Hepatocyte (in vitro differentiated cells): ENCODE results near the gene LDB3. TPM values are rescaled to one million over a fixed set of nuclear protein-coding genes. Genes with fewer than 3 reads are reported as not detected.

Experiments used
- DNase-seq: peaks from one replicate; pipeline ENCODE4 v3.0.0-alpha.2; 2016; ENCODE audit warnings: low spot score
- H2AFZ ChIP-seq: fragments of 200-600 bp; sonication (generic); 2 replicates; pipeline ENCODE4 v1.6.0; 2016; ENCODE audit warnings: antibody characterized with exemption, mild to moderate bottlenecking
- H3K27ac ChIP-seq: fragments of 200-600 bp; sonication (generic); 2 replicates; pipeline ENCODE4 v1.5.1; 2016; ENCODE audit warnings: mild to moderate bottlenecking
- H3K27me3 ChIP-seq: fragments of 200-600 bp; sonication (generic); 2 replicates; pipeline ENCODE4 v1.6.1; 2016
- H3K36me3 ChIP-seq: fragments of 200-600 bp; sonication (generic); replicated peaks from 2 replicates; pipeline ENCODE4 v1.5.1; 2016; ENCODE audit warnings: low read depth; ENCODE audit not compliant: insufficient read depth
- H3K4me1 ChIP-seq: fragments of 200-600 bp; sonication (generic); 2 replicates; pipeline ENCODE4 v1.5.1; 2016; ENCODE audit warnings: mild to moderate bottlenecking, moderate library complexity; ENCODE audit not compliant: insufficient read depth
- H3K4me2 ChIP-seq: fragments of 200-600 bp; sonication (generic); 2 replicates; pipeline ENCODE4 v1.6.0; 2016
- H3K4me3 ChIP-seq: fragments of 200-600 bp; sonication (generic); 2 replicates; pipeline ENCODE4 v1.5.1; 2016; ENCODE audit warnings: mild to moderate bottlenecking
- H3K79me2 ChIP-seq: fragments of 200-600 bp; sonication (generic); 2 replicates; pipeline ENCODE4 v1.6.0; 2017; ENCODE audit warnings: mild to moderate bottlenecking
- H3K9me2 ChIP-seq: fragments of 200-600 bp; sonication (generic); replicated peaks from 2 replicates; pipeline ENCODE4 v1.6.0; 2017; ENCODE audit warnings: mild to moderate bottlenecking; ENCODE audit not compliant: insufficient read depth
- H3K9me3 ChIP-seq: fragments of 200-600 bp; sonication (generic); 2 replicates; pipeline ENCODE4 v1.5.1; 2016; ENCODE audit warnings: low read depth, mild to moderate bottlenecking
- H4K20me1 ChIP-seq: fragments of 200-600 bp; sonication (generic); 2 replicates; pipeline ENCODE4 v1.6.0; 2016; ENCODE audit warnings: mild to moderate bottlenecking; ENCODE audit not compliant: insufficient read depth, poor library complexity, severe bottlenecking
- CTCF ChIP-seq: fragments of 200-600 bp; sonication (generic); IDR thresholded peaks from 2 replicates; pipeline ENCODE4 v1.5.1; 2016; ENCODE audit warnings: antibody characterized with exemption, mild to moderate bottlenecking; ENCODE audit not compliant: poor library complexity
- EZH2 ChIP-seq: fragments of 200-600 bp; sonication (generic); IDR thresholded peaks from 2 replicates; pipeline ENCODE4 v1.6.1; 2016; ENCODE audit warnings: antibody characterized with exemption, mild to moderate bottlenecking, borderline replicate concordance
- EZH2phosphoT487 ChIP-seq: fragments of 200-600 bp; sonication (generic); IDR thresholded peaks from one replicate; pipeline ENCODE4 v1.6.1; 2018; ENCODE audit warnings: antibody characterized with exemption, mild to moderate bottlenecking, low read depth, moderate library complexity; ENCODE audit not compliant: unreplicated experiment, severe bottlenecking
- WGBS: methylation state at CpG from one replicate; pipeline ENCODE4 v1.1.6; 2016; ENCODE audit warnings: low lambda C conversion rate; ENCODE audit errors: missing lambda C conversion rate; 5-methylcytosine and 5-hydroxymethylcytosine counted together
- polyA plus RNA-seq: library from polyadenylated mRNA; unstranded; fragments of >200 nt; fragmentation: Nextera tagmentation; extraction: Ambion mirVana; gene quantifications from 2 replicates; pipeline ENCODE4 v1.2.1, GENCODE V29; 2016
- total RNA-seq: library from RNA; depleted of rRNA; stranded (reverse); fragments of >200 nt; gene quantifications from 2 replicates; pipeline ENCODE4 v1.2.3, GENCODE V29; 2014

The LDB3 gene, protein sequence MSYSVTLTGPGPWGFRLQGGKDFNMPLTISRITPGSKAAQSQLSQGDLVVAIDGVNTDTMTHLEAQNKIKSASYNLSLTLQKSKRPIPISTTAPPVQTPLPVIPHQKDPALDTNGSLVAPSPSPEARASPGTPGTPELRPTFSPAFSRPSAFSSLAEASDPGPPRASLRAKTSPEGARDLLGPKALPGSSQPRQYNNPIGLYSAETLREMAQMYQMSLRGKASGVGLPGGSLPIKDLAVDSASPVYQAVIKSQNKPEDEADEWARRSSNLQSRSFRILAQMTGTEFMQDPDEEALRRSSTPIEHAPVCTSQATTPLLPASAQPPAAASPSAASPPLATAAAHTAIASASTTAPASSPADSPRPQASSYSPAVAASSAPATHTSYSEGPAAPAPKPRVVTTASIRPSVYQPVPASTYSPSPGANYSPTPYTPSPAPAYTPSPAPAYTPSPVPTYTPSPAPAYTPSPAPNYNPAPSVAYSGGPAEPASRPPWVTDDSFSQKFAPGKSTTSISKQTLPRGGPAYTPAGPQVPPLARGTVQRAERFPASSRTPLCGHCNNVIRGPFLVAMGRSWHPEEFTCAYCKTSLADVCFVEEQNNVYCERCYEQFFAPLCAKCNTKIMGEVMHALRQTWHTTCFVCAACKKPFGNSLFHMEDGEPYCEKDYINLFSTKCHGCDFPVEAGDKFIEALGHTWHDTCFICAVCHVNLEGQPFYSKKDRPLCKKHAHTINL
- total RNA-seq (0.12 TPM in 1 of 2 replicates, not detected in the other), polyA plus RNA-seq (0.31 and 0.43 TPM in 2 replicates)

DNA sequence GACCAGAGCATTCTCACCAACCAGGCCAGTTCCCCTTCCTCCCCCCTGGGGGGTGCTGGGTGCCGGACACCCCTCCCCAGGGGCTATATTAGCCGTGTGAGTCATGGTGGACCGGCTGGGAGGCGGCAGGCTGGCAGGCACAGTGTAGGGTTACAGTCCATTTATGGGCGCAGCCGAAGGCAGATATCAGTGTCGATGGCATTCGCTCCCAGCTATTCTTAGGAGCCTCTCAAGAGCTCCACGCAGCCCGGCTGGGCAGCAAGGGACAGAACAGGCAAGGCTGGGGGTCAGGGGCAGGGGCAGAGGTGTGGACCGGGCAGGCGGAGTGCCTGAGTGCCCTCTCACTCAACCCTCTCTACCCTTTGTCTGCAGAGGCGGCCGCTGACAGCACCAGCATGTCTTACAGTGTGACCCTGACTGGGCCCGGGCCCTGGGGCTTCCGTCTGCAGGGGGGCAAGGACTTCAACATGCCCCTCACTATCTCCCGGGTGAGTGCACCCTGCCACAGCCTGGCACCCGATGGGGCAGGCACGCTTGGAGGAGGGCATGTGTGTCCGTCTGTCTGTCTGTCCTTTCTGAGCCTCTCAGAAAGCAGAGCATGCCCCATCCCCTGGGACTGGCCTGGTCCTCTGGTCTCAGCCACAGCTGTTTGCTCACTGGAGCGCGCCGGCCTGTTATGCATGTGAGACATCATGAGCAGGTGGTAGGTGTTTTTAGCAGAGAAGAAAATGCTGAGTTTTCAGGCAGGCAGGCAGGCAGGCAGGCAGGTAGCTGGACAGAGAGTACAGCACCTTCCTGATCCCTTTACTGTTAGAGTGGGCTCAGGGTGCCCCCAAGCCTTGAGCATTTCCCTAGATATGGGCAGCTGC, at the start of gene LDB3:
TSS of gene LDB3 (plus strand) at position 215 of the 869 bp plus-strand sequence. CDS start at position 396, 181 bp downstream.
- H3K4me3 ChIP-seq, result no peak within 1 kb of the TSS
- H3K4me2 ChIP-seq, result no peak within 1 kb of the TSS
- WGBS, result 56% methylated on average over 22 of the region's 23 CpGs
- H3K9me3 ChIP-seq, result no peaks in the 10 kb centered on the region
- H3K27me3 ChIP-seq, result no peaks in the 10 kb centered on the region
- H3K4me1 ChIP-seq, result peaks cover 26% of the 10 kb centered on the region
- DNase-seq, result peak; percentile 35
- no peaks in the 10 kb centered on the region for H4K20me1 ChIP-seq
- no peaks in the 10 kb centered on the region for H3K9me2 ChIP-seq
- no peak within 1 kb of the TSS for H3K27ac ChIP-seq
- H3K79me2 ChIP-seq, result no peaks in the 10 kb centered on the region
- H2AFZ ChIP-seq, result no peak within 1 kb of the TSS
- no peaks in the 10 kb centered on the region for H3K36me3 ChIP-seq
- TF ChIP-seq EZH2phosphoT487 (no peak), CTCF (no peak), EZH2 (no peak)

DNA sequence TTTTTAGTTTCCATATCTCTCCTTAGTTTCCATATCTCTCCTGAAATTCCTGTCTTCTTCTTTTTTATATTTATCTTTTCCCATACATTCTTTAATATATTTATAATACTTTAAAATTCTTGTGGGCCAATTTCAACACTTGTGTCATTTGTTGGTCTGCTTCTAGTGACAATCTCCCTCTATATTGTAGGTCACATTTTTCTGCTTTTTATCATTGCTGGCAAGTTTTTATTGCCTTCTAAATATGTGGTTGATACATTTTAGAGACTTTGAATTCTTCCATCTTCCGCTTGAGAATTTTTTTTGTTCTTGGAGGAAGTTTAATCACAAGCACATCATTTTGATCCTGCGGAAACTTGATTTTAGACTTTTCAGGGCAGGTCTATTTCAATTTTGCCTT, 40.0 kb upstream of the LDB3 start:
- H3K36me3 ChIP-seq, result no peaks in the 10 kb centered on the region
- H3K27ac ChIP-seq, result no peak overlapping the region
- no peak for TF ChIP-seq EZH2
- TF ChIP-seq EZH2phosphoT487, result no peak
- TF ChIP-seq CTCF, result no peak
- H3K9me2 ChIP-seq, result no peaks in the 10 kb centered on the region
- no peaks in the 10 kb centered on the region for H3K27me3 ChIP-seq
- no peak overlapping the region for H2AFZ ChIP-seq
- H3K4me2 ChIP-seq, result no peak overlapping the region
- no peaks in the 10 kb centered on the region for H3K9me3 ChIP-seq
- 92% methylated on average over 2 of the region's 2 CpGs for WGBS
- H3K79me2 ChIP-seq, result no peaks in the 10 kb centered on the region
- H4K20me1 ChIP-seq, result no peaks in the 10 kb centered on the region
- no peak overlapping the region for H3K4me3 ChIP-seq
- H3K4me1 ChIP-seq, result peaks cover 12% of the 10 kb centered on the region
- DNase-seq, result no peak

DNA sequence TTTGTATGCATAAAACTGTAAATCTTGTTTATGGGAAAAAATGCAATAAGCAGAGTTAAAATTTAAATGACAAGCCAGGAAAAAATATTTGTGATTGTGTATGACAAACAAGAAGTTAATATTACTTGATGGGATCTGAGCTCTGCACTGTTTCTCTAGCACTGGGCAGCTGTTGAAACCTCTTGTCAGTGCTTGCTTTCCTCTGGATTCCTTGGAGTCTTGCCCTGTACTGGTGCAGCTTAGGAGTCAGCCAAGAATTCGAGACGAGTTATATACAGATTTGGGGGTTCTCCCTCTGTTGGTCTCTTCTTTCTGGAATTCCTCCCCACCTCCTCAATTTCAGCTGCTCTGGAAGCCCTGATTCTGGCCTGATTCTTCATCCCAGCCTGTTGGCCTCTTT, 38.2 kb upstream of the LDB3 start:
- H3K4me2 ChIP-seq, result no peak overlapping the region
- no peaks in the 10 kb centered on the region for H3K9me2 ChIP-seq
- no peak overlapping the region for H3K4me3 ChIP-seq
- DNase-seq, result no peak
- no peaks in the 10 kb centered on the region for H3K9me3 ChIP-seq
- no peak overlapping the region for H2AFZ ChIP-seq
- no peak overlapping the region for H3K27ac ChIP-seq
- no peak for TF ChIP-seq EZH2phosphoT487
- no peak for TF ChIP-seq EZH2
- no peak for TF ChIP-seq CTCF
- no peaks in the 10 kb centered on the region for H3K79me2 ChIP-seq
- H3K27me3 ChIP-seq, result no peaks in the 10 kb centered on the region
- H3K36me3 ChIP-seq, result no peaks in the 10 kb centered on the region
- 77% methylated on average over 1 of the region's 2 CpGs for WGBS
- H3K4me1 ChIP-seq, result peaks cover 12% of the 10 kb centered on the region
- no peaks in the 10 kb centered on the region for H4K20me1 ChIP-seq
